HG03439 (cell line): ENCODE measurements around the gene EPHA2.

Experiments used
- ATAC-seq: cut with Tn5 transposase; IDR thresholded peaks from one replicate; pipeline ENCODE4 v1.9.1; 2021; ENCODE audit warnings: mild to moderate bottlenecking, moderate library complexity; ENCODE audit not compliant: unreplicated experiment

EPHA2 gene

DNA sequence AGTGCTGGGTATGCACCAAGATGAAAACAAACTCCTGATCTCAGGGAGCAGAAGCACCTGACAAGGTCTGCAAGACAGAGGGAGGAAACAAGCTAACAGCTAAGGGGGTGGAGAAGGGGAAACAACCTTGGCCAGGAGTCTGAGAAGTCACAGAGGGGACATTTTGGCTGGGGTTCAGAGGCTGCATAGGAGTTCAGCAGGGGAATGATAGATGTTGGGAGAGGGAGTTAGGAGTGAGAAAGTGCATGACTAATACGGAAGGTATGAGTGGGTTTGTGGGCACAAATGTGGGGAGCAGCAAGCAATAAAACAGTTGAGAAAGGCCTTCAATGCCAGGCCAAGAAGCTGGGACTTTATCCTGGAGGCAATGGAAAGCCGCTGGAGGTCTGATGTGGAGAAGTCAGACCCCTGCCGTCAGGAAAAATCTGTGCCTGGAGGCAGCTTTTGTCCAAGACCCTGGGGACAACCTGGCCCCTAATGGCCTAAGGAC, 16.4 kb downstream of the EPHA2 start:
- ATAC-seq: no peak

- no peak for ATAC-seq
Measured at GRCh38 chr1:16138772-16139221, 17.1 kb downstream of the EPHA2 start.

DNA sequence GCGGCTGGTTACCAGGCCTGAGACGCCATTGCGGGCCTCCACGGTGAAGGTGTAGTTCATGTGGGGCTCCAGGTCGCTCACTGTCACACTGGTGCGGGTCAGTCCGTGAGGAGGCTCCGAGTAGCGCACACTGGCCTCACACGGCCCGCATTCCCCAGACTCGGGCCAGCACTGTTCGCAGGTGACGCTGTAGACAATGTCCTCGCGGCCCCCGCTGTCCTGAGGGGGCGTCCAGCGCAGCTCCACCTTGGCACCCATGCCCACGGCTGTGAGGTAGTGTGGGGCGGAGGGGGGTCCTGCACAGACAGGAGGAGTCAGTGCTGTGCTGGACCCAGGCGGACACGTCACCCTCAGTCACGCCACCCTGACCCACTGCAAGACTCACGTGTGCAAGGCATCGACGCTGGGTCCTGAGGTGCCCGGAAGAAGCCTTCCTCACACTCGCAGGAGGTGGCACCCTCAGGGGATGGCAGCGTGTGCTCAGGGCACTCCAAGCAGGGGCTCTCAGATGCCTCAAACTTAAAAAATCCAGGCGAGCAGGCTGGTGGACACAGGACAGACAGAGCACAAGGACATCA, 17.9 kb downstream of the EPHA2 start:
- ATAC-seq: no peak

- ATAC-seq: no peak
Measured at GRCh38 chr1:16135501-16135900, 20.4 kb downstream of the EPHA2 start.

DNA sequence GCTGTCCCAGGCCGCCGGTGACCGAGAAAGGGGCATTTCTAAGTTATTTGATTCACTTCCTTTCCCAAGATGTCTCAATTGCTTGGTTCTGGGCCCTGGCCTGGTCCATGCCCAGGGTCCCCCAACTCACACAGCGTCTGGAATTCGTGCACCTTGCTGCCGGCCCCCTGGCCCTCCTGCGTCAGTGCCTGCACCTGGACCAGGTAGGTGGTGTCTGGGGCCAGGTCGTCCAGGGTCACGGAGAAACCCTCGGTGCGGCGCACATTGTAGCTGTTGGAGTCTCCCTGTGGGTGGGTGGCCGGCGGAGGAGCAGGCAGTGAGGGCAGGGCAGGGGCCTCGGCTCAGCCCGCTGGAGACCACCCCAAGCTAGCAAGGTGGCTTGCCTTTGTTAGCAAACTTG, 21.0 kb downstream of the EPHA2 start:
- no peak for ATAC-seq

- no peak for ATAC-seq
Measured at GRCh38 chr1:16134066-16134801, 21.6 kb downstream of the EPHA2 start.

- no peak for ATAC-seq
Measured at GRCh38 chr1:16133007-16133961, 22.6 kb downstream of the EPHA2 start.

DNA sequence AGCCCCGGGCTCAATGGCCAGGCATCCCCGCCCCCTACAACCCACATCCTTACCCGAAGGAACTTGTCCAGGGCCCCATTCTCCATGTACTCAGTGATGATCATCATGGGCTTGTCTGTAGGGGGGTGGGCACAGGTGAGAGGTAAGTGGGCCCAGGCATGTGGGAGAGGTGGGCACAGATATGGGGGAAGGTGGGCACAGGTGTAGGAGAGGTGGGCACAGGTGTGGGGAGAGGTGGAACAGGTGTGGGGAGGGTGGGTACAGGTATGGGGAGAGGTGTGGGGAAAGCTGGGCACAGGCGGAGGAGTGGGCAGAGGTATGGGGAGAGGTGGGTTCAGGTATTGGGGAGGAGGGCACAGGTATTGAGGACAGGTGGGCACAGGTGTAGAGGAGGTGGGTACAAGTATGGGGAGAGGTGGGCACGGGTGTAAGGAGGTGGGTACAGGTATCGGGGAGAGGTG, 23.5 kb downstream of the EPHA2 start:
- ATAC-seq: no peak

GRCh38 chr1:16131636-16132324, 24.1 kb downstream of the EPHA2 start:
- ATAC-seq: no peak

- no peak for ATAC-seq
Measured at GRCh38 chr1:16130827-16131226, 25.0 kb downstream of the EPHA2 start.

- ATAC-seq: no peak
Measured at GRCh38 chr1:16129921-16130543, 25.8 kb downstream of the EPHA2 start.

DNA sequence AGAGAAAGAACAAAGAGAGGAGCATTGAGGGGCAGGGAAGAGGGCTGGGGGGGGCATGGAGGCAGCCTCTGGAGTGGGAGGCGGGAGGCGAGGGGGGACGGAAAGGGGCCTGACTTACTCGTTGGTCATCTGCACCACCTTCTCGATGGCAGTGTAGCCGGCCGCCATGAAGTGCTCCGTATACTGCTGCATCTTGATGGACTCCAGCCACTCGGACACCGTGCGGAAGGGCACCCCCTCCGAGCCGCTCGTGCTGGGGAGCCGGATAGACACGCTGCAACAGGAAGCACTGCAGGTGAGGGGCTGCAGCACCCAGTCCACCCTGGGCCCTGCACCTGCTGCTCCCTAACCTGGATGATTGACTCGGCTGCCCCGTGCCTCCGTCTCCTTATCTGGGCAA, 26.6 kb downstream of the EPHA2 start:
- no peak for ATAC-seq

DNA sequence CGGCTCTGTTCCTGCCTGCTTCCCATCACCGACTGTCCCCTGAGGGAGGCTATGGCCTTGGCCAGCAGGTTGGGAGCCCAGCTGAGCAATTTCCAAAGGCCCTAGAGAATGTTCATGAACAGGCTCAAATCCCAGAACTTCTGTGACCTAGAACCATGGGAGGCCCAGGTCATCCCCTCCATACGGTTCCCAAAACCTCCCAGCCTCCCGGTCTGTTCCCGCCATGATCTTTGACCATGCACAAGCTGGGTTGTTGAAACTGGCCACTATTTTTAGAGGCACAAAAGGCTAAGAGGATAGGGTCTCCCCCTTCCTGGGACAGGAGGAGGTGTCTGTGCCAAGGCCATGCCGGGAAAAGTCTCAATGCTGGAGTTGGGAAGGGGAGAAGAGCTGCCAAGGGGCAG, 27.5 kb downstream of the EPHA2 start:
- ATAC-seq: no peak

DNA sequence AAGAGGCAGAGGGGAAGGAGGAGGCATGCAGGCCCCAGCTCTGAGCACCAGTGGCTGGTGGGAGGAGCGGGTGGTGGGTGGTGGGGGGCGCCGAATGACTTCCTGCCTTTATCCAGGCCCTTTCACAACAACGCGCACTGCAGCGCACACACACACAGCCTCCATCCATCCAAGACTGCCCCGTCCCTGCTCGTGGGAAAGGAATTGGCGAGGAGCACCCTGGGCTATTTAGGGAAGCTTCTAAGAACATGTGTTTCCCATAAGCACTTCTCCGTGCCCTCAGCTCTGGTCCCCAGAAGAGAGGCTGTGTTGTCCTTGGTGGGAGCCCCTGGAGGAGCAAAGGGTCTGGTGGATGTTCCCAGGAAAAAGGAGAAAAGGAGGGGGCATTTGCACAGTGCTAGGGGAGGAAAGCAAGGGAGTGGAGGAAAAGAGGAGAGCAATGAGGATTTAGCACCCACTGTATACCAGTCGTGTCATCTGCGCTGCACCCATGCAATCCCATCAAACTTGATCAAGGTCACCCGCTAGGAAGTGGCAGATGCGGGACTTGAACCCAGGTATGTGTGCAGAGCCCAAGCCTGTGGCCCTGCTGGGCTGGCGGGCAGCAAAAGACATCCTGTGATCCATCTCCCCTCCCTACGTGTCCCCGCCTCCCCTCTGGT, 28.1 kb downstream of the EPHA2 start:
- ATAC-seq: no peak

DNA sequence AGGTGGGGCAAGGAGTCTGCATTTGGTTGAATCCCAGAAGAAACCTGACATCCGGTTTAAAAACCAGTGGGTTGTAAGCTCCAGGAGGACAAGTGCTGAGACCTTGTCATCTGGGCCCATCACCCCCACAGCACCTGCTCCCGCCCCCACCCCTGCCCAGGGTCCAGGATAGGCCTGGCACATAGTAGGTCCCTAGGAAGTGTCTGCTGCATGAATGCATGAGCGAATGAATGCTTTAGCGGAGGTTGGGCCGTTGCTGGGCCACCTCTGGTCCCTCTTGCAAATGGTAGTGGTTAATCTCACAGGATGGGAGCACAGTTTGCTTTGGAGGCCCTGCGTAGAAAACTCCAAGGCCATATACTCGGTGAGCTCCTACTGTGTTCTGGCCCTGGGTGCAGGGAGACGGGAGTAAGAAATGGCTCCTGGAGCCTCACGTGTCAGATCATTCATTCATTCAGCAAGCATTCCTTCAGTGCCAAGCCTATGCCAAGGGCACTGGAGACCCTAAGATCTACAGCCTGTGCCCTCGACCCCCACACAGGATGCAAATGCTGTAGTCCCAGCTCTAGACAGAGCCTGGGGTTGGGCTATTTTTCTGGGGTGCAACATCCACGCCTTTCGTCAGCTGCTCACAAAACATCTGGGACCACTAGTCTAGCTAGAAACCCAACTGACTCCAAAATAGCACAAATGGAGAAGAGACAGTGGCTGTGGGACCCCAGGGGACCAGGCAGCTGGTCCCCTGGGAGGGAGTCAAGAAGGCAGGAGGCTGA, 28.9 kb downstream of the EPHA2 start:
- ATAC-seq: no peak

GRCh38 chr1:16126160-16126559, 29.7 kb downstream of the EPHA2 start:
- ATAC-seq: no peak

- no peak for ATAC-seq
Measured at GRCh38 chr1:16125483-16125882, 30.4 kb downstream of the EPHA2 start.

DNA sequence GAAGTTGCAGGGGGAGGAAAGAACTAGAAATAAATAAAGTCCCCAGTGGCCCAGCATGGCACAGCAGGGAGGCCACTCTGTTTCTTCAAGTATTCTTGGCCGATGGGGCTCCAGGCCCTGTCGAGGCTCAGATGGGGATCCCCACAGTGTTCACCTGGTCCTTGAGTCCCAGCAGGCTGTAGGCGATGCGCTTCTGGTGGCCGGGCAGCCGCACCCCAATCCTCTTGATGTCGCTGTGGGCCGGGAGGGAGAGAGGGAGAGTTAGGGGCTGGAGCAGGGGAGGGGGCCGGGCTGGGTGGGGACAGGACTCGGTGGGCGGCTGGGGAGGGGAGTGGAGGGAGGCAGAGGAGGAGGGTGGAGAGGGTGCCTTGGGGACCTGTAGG, 30.8 kb downstream of the EPHA2 start:
- no peak for ATAC-seq
